PC-9 (cell line): ENCODE results near the gene CDC42BPB. TPM values are rescaled to one million over a fixed set of nuclear protein-coding genes. Genes with fewer than 3 reads are reported as not detected.
A peak's percentile ranks its signal among the peaks of the same experiment; 100 is the strongest.

Source experiments
- BruUV-seq: library from RNA; stranded (reverse); fragments of 400-500 nt; replicated peaks from 2 replicates; lab custom pipeline; 2021; lab: Mats Ljungman, UMichigan
- CTCF ChIA-PET: fragments of 300-600 bp; sonication (Branson Sonifier 250); formaldehyde crosslinking; loops from one replicate; lab custom pipeline; 2022; ENCODE audit warnings: antibody characterized with exemption; lab: Charles Lee
- POLR2A ChIA-PET: fragments of 300-600 bp; sonication (Branson Sonifier 250); formaldehyde crosslinking; loops from one replicate; lab custom pipeline; 2022; ENCODE audit warnings: antibody characterized with exemption; ENCODE audit not compliant: unreplicated experiment; lab: Charles Lee
- DNase-seq, 2 experiments: peaks; one replicate each; pipeline versions ENCODE4 v3.0.0 to v3.0.0-alpha.2; 2015 to 2022; ENCODE audit warnings: mixed read lengths in 1 of 2
- H2AFZ ChIP-seq: fragments of 200-600 bp; sonication (generic); 2 replicates; pipeline ENCODE4 v1.8.1; 2017; ENCODE audit warnings: antibody characterized with exemption
- H3F3A ChIP-seq: fragments of 200-600 bp; sonication (generic); 2 replicates; pipeline ENCODE4 v1.8.1; 2017; ENCODE audit warnings: antibody characterized with exemption, mild to moderate bottlenecking, low read depth; ENCODE audit not compliant: insufficient read depth
- H3K27ac ChIP-seq: fragments of 200-600 bp; sonication (generic); 2 replicates; pipeline ENCODE4 v1.6.1; 2016; ENCODE audit warnings: mixed run types
- H3K27me3 ChIP-seq: fragments of 200-600 bp; sonication (generic); 2 replicates; pipeline ENCODE4 v1.6.1; 2016; ENCODE audit warnings: low read depth, mixed run types; ENCODE audit not compliant: insufficient read depth
- H3K36me3 ChIP-seq: fragments of 200-600 bp; sonication (generic); 2 replicates; pipeline ENCODE4 v1.6.1; 2016; ENCODE audit warnings: low read depth, mixed run types
- H3K4me1 ChIP-seq: fragments of 200-600 bp; sonication (generic); replicated peaks from 2 replicates; pipeline ENCODE4 v1.6.1; 2016; ENCODE audit warnings: mixed run types; ENCODE audit not compliant: insufficient read depth
- H3K4me2 ChIP-seq: fragments of 200-600 bp; sonication (generic); 2 replicates; pipeline ENCODE4 v1.6.1; 2017; ENCODE audit warnings: mixed run types
- H3K4me3 ChIP-seq: fragments of 200-600 bp; sonication (generic); 2 replicates; pipeline ENCODE4 v1.6.1; 2016; ENCODE audit warnings: mixed run types
- H3K79me2 ChIP-seq: fragments of 200-600 bp; sonication (generic); 2 replicates; pipeline ENCODE4 v1.6.1; 2017; ENCODE audit warnings: low read depth, mixed run types
- H3K9me2 ChIP-seq: fragments of 200-600 bp; sonication (generic); 2 replicates; pipeline ENCODE4 v1.8.1; 2017; ENCODE audit warnings: mild to moderate bottlenecking; ENCODE audit not compliant: insufficient read depth
- H3K9me3 ChIP-seq: fragments of 200-600 bp; sonication (generic); 2 replicates; pipeline ENCODE4 v1.8.1; 2016; ENCODE audit warnings: low read depth; ENCODE audit not compliant: insufficient read depth
- H4K20me1 ChIP-seq: fragments of 200-600 bp; sonication (generic); 2 replicates; pipeline ENCODE4 v1.8.1; 2017; ENCODE audit not compliant: insufficient read depth
- EZH2 ChIP-seq: fragments of 200-600 bp; sonication (generic); IDR thresholded peaks from 2 replicates; pipeline ENCODE4 v1.8.0; 2017; ENCODE audit warnings: antibody characterized with exemption, low read depth
- intact Hi-C: fragments of 100-400 bp; cut with micrococcal nuclease; formaldehyde crosslinking; loops from one replicate; pipeline ENCODE4 v1.10.0; 2022; ENCODE audit not compliant: unreplicated experiment
- total RNA-seq: library from RNA; stranded (reverse); gene quantifications from 2 replicates; pipeline ENCODE4 v1.2.3, GENCODE V29; 2021
- TF ChIP-seq, protein P1 (sequence below): fragments of 200-600 bp; sonication (generic); conservative IDR thresholded peaks from 2 replicates; pipeline ENCODE4 v1.6.1; 2017; ENCODE audit warnings: mixed run types, antibody characterized with exemption, mild to moderate bottlenecking, moderate library complexity

Gene CDC42BPB
- total RNA-seq, 1 experiment from 2014 or later, result 203 TPM

- intact Hi-C loops, result no loop called here
- Histone ChIP-seq H3K4me2 (peak overlapping the region; percentile 37; the same call in 1 of the 2 replicates), H3F3A (peaks cover 21% of the 10 kb centered on the region; the same call in 1 of the 2 replicates), H3K4me3 (no peak overlapping the region), H4K20me1 (peaks cover 67% of the 10 kb centered on the region), H3K4me1 (peaks cover 8% of the 10 kb centered on the region; the same call in 1 of the 2 replicates), H3K27me3 (no peaks in the 10 kb centered on the region), H3K79me2 (peaks cover 99% of the 10 kb centered on the region), H3K9me2 (no peaks in the 10 kb centered on the region), H3K27ac (peak overlapping the region; percentile 39), H3K36me3 (peaks cover 27% of the 10 kb centered on the region), H2AFZ (no peak overlapping the region), H3K9me3 (peaks cover 4% of the 10 kb centered on the region; the same call in 1 of the 2 replicates)
- ChIA-PET POLR2A (interaction anchor here (0.5 to 0.6 kb wide), 3 partner anchors 85 to 384 kb away, joined by 3 to 7 read pairs (median 5); no protein-coding TSS in a partner anchor), CTCF (interaction anchor here (0.5 to 0.7 kb wide), 2 partner anchors 348 to 349 kb away, joined by 3 to 4 read pairs; no protein-coding TSS in a partner anchor)
- no peak for DNase-seq
- TF ChIP-seq, protein P1, sequence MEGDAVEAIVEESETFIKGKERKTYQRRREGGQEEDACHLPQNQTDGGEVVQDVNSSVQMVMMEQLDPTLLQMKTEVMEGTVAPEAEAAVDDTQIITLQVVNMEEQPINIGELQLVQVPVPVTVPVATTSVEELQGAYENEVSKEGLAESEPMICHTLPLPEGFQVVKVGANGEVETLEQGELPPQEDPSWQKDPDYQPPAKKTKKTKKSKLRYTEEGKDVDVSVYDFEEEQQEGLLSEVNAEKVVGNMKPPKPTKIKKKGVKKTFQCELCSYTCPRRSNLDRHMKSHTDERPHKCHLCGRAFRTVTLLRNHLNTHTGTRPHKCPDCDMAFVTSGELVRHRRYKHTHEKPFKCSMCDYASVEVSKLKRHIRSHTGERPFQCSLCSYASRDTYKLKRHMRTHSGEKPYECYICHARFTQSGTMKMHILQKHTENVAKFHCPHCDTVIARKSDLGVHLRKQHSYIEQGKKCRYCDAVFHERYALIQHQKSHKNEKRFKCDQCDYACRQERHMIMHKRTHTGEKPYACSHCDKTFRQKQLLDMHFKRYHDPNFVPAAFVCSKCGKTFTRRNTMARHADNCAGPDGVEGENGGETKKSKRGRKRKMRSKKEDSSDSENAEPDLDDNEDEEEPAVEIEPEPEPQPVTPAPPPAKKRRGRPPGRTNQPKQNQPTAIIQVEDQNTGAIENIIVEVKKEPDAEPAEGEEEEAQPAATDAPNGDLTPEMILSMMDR, result no peak; the same call in 1 of the 2 replicates
- TF ChIP-seq EZH2, result no peak
- BruUV-seq, result no TSS peak
These were observed 13.9 kb downstream of the CDC42BPB start for GRCh38 chr14:103043257-103044015.

GRCh38 chr14:103041464-103041863 is 15.9 kb downstream of the CDC42BPB start:
- Histone ChIP-seq H3K9me3 (peaks cover 4% of the 10 kb centered on the region; the same call in 1 of the 2 replicates), H3K27ac (no peak overlapping the region), H3K36me3 (peaks cover 27% of the 10 kb centered on the region), H3K27me3 (no peaks in the 10 kb centered on the region), H3K9me2 (no peaks in the 10 kb centered on the region), H2AFZ (no peak overlapping the region), H3K4me2 (no peak overlapping the region), H3K79me2 (peaks cover 99% of the 10 kb centered on the region), H4K20me1 (peaks cover 63% of the 10 kb centered on the region), H3K4me3 (no peak overlapping the region), H3F3A (peaks cover 21% of the 10 kb centered on the region), H3K4me1 (peaks cover 8% of the 10 kb centered on the region; the same call in 1 of the 2 replicates)
- no peak for DNase-seq
- no TSS peak for BruUV-seq
- intact Hi-C loops, result no loop called here
- ChIA-PET POLR2A (no interaction called here), CTCF (no interaction called here)
- no peak for TF ChIP-seq EZH2
- TF ChIP-seq, protein P1, result no peak

- intact Hi-C loops, result no loop called here
These were observed 23.7 kb downstream of the CDC42BPB start for GRCh38 chr14:103033681-103034096.

More at GRCh38 chr14:103033681-103034096, 23.7 kb downstream of the CDC42BPB start:
- Histone ChIP-seq H4K20me1 (peaks cover 31% of the 10 kb centered on the region), H3K4me1 (peaks cover 19% of the 10 kb centered on the region), H3K9me2 (no peaks in the 10 kb centered on the region), H2AFZ (no peak overlapping the region), H3K9me3 (no peaks in the 10 kb centered on the region), H3K4me2 (no peak overlapping the region), H3K36me3 (no peaks in the 10 kb centered on the region), H3K4me3 (no peak overlapping the region), H3K27ac (peak overlapping the region; percentile 22), H3K79me2 (peaks cover 98% of the 10 kb centered on the region), H3K27me3 (no peaks in the 10 kb centered on the region), H3F3A (peaks cover 65% of the 10 kb centered on the region)
- ChIA-PET CTCF (no interaction called here), POLR2A (interaction anchor here (0.7 kb wide), 1 partner anchor 70 kb away, joined by 3 read pairs; no protein-coding TSS in a partner anchor)
- peak in 1 of 2 experiments; percentile 58 for DNase-seq
- no TSS peak for BruUV-seq
- TF ChIP-seq, protein P1, result no peak
- no peak for TF ChIP-seq EZH2
